Limb (tissue), 2 donors: ENCODE results near the gene KCNAB3.
A peak's percentile ranks its signal among the peaks of the same experiment; 100 is the strongest.

Experiments used
- DNase-seq, 2 donors: peaks; one replicate each; pipeline ENCODE4 v3.0.0-alpha.2; 2016; ENCODE audit errors: extremely low spot score in 2 of 2

Gene KCNAB3

GRCh38 chr17:7903154-7904103 is 26.2 kb downstream of the KCNAB3 start:
- DNase-seq, result no peak

- no peak for DNase-seq
These were observed 31.9 kb downstream of the KCNAB3 start for GRCh38 chr17:7897773-7898172.

- DNase-seq, result peak in 1 of 2 donors; percentile 14
These were observed 32.6 kb downstream of the KCNAB3 start for GRCh38 chr17:7897090-7897489.

- DNase-seq, result no peak
These were observed 34.8 kb downstream of the KCNAB3 start for GRCh38 chr17:7894866-7895265.

GRCh38 chr17:7894226-7894625 is 35.4 kb downstream of the KCNAB3 start:
- no peak for DNase-seq

- peak in 1 of 2 donors; percentile 62 for DNase-seq
These were observed 36.3 kb downstream of the KCNAB3 start for GRCh38 chr17:7893187-7893880.

GRCh38 chr17:7889166-7889955 is 40.3 kb downstream of the KCNAB3 start:
- DNase-seq, result peak; percentile 85 to 91

- peak in 1 of 2 donors; percentile 52 for DNase-seq
These were observed 41.3 kb downstream of the KCNAB3 start, which contains the start of gene CHD3 for GRCh38 chr17:7888184-7888920. Gene CHD3, plus strand, starts transcription at chr17:7888789. Its CDS starts 212 bp downstream, at chr17:7889001.

- DNase-seq, result peak; percentile 96 to 98
These were observed 42.0 kb downstream of the KCNAB3 start for GRCh38 chr17:7887482-7888183.

- no peak for DNase-seq
These were observed 42.6 kb downstream of the KCNAB3 start for GRCh38 chr17:7887038-7887481.

GRCh38 chr17:7886227-7887037 is 43.2 kb downstream of the KCNAB3 start:
- DNase-seq, result peak; percentile 46 to 77

- DNase-seq, result peak; percentile 36 to 78
These were observed 44.1 kb downstream of the KCNAB3 start for GRCh38 chr17:7885367-7886226.

- DNase-seq, result peak; percentile 6 to 76
These were observed 44.9 kb downstream of the KCNAB3 start for GRCh38 chr17:7884581-7885366.

GRCh38 chr17:7883781-7884386 is 45.8 kb downstream of the KCNAB3 start:
- peak; percentile 34 to 57 for DNase-seq

- DNase-seq, result no peak
These were observed 47.0 kb downstream of the KCNAB3 start for GRCh38 chr17:7882629-7883028.

- DNase-seq, result no peak
These were observed 47.6 kb downstream of the KCNAB3 start for GRCh38 chr17:7882068-7882467.
